Measurements from ENCODE around the gene CCDC18.
A peak's percentile ranks its signal among the peaks of the same experiment; 100 is the strongest.
"Not testable (repeated sequence)": the region's sequence is repeated elsewhere in the genome, so short reads cannot be mapped to it uniquely, and the experiment has no call there.

The CCDC18 gene, protein sequence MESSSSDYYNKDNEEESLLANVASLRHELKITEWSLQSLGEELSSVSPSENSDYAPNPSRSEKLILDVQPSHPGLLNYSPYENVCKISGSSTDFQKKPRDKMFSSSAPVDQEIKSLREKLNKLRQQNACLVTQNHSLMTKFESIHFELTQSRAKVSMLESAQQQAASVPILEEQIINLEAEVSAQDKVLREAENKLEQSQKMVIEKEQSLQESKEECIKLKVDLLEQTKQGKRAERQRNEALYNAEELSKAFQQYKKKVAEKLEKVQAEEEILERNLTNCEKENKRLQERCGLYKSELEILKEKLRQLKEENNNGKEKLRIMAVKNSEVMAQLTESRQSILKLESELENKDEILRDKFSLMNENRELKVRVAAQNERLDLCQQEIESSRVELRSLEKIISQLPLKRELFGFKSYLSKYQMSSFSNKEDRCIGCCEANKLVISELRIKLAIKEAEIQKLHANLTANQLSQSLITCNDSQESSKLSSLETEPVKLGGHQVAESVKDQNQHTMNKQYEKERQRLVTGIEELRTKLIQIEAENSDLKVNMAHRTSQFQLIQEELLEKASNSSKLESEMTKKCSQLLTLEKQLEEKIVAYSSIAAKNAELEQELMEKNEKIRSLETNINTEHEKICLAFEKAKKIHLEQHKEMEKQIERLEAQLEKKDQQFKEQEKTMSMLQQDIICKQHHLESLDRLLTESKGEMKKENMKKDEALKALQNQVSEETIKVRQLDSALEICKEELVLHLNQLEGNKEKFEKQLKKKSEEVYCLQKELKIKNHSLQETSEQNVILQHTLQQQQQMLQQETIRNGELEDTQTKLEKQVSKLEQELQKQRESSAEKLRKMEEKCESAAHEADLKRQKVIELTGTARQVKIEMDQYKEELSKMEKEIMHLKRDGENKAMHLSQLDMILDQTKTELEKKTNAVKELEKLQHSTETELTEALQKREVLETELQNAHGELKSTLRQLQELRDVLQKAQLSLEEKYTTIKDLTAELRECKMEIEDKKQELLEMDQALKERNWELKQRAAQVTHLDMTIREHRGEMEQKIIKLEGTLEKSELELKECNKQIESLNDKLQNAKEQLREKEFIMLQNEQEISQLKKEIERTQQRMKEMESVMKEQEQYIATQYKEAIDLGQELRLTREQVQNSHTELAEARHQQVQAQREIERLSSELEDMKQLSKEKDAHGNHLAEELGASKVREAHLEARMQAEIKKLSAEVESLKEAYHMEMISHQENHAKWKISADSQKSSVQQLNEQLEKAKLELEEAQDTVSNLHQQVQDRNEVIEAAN (N-terminal part only)
- total RNA-seq: 20.0 to 36.3 (median 32.6) reads per million in 4 donors

DNA sequence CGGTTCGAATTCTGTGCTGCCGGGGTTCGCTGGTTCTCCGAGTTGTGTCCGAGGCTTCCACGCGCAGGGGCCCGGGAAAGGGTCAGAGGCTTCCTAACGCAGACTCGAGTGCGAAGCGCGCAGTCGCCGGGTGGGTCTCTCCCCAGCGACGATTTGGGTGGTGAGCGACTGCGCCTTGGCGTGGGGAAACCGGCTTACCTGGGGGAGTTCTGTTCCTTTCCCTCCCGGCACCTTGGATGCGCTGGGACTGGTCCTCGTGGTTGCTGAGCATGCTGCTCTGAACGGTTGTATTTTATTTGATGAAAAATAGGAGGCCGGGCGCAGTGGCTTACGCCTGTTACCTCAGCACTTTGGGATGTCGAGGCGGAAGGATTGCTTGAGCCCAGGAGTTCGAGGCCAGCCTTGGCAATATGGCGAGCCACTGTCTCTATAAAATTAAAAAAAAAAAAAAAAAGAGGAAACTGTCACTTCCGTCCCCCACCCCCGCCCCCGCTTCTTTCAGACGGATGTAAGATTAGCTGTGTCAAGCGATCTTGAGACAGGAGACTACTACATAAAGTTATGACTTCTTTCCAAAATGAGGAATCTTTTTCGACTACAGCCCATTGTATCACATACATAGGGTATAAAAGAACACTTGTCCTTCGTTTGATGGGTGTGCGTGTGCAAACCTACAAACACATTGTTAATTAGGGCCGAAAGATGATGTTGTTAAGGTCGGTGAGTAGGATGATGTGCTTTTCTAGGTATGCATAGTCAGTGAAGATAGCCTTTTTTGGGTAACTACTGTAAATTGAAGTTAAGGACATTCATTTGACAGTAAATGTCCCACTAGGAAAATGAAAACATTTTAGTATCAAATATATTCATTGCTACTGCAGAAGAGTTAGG, at the start of gene CCDC18:
Gene CCDC18, plus strand, starts transcription at position 2 of the 891 bp plus-strand sequence. CDS start 2,638 bp downstream, outside the sequence.
- peak in 4 of 5 donors; percentile 39 to 87 (median 56) for DNase-seq

DNA sequence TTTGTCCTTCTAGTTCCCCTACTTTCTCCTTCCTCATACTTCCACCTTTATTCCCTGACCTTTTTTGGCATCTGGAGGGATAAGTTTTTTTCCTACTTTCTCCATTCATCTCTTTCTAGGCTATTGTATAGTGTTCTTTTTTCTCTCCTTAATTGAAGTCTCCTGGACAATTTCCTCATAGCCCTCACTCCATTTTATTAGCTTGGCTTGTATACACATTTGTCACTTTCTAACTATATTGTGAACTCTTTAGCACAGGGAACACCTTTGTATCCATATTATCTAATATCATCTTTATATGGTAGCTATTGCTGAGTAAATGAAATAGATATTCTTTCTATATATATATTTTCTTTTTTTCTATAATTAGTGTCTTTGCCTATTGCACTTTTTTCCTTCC, 47.9 kb upstream of the CCDC18 start:
- no peak for DNase-seq

DNA sequence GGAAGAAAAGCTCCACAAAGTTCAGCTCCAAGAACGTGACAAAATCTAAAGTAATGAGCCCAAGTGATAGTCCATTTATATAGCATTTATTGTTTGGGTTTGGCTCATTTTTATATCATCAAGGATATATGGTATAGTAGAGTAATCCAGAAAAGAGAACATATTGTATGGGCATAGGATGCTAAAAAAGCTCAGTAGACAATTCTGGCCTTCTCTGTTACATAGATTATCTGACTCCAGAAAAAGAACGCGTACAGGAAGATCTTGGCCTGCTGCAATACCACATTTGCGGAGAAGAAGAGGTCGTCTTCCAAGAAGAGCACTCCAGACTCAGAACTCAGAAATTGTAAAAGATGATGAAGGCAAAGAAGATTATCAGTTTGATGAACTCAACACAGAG, 44.1 kb upstream of the CCDC18 start:
- DNase-seq: no peak

DNA sequence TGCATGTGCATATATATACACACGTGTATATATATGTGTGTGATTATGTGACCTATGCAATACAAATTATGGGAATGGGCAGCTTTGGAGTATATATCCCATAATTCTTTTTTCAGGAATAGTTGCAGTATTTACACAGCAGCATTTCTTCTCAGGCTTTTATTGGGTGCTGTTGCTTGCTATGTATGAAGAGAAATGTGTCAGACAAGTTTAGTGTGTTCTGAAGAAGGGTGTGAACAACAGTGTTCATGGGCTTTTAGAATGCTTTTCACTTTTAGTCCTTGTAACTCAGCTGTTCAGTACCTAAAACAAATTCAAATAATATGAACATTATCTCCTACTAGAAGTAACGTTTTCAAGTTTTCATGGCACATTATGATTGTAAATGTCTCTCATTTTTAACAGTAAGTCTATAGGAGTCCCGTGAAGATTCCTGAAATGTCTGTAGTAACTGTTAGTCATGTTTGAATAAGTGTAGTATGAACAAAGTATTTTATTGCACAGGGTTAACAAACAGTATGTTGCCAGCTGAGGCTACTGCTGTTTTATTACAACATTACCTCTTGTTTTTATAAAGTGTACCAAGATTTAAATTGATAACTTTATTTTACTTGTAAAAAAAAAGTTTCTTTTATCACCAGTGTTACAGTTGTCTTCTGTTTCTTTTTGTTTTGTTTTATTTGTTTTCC, 42.8 kb upstream of the CCDC18 start:
- no peak for DNase-seq

DNA sequence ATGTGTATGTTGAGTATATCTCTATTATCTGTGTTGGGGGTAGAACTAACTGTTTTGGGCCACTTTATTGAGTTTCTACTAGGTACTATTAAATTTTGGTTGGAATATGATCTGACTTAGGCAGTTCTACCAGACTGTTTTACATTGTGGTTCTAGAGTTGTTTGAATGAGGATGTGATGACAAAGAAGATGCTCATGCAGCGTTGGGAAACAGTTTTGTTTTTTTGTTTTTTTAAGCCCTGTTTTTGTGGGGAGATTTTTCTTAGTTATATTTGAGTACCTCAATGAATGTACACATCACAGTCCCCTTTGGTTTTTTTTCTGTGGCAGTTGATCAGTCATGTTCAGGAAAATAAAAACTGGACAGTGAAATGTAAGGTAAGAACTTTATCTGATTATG, 40.4 kb upstream of the CCDC18 start:
- no peak for DNase-seq

DNA sequence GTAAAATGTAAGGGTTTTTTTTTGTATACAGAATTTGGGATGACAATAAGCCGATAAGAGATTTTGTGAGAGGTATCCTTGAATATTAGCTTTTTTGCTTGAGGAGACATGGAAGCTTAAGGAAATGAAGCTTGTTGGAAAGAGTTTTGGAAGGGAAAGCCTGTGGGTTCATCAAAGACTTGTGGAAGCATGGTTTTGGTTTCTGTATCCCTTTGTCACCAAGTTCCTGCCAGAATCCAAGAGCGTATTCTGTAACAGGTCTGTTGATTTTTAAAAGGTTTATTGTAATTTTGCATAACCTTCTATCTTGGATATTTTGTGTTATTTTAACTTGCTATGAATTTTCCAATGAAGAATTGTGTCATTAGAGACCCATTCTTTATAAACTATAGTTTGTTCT, 38.4 kb upstream of the CCDC18 start:
- no peak for DNase-seq

DNA sequence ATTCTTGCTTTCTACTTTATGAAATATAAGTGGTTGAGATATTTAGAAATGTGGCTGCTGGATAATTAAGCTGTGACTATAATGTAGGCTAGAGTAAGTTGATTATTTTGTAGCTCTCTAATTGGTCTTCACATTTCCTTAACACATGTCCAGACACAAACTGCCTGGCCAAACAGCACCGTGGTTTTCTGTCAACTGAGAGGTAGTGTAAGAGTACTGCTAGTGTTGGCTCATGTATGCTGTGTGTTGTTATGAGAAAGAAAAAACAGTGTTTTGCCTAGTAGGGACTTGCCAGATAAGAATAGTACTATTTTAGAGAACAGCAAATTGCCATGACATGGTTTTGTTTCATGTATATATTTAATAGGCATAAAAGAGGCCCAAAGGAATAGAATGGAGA, 37.4 kb upstream of the CCDC18 start:
- DNase-seq: no peak

DNA sequence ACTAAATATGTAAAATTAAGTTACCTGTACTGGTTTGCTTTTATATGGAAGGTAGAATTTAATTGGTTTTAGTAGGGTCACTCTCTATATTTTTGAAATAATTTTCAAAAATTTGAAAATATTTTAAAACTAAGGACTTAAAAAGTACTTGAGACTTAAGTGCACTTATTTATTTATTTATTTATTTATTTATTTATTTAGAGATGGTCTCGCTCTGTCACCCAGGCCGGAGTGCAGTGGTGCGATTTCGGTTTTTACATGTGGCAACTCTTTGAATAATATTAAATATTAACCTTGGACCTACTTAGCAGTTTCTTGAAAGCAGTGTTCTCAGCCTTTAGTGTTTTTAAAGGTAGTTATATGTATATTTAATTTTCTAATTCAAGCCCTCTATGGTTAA, 36.8 kb upstream of the CCDC18 start:
- no peak for DNase-seq

DNA sequence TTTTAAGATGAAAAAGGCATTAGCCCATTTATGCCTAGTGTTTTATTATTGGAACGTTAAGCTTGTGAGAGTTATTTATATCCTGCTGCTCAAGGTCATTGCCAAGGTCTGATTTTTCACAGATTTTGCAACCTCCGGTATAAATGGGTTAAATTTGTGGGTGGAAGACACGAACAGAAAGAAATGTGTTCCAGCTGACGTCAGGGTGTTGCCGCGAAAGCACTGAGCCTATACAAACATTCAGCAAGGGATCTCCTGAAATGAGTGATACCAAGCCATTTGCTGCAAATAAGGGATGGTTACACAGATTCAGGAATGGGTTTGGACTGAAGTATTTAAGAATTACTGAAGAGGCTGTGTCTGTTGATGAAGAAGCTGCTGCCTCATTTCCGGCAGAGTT, 32.5 kb upstream of the CCDC18 start:
- DNase-seq: no peak

DNA sequence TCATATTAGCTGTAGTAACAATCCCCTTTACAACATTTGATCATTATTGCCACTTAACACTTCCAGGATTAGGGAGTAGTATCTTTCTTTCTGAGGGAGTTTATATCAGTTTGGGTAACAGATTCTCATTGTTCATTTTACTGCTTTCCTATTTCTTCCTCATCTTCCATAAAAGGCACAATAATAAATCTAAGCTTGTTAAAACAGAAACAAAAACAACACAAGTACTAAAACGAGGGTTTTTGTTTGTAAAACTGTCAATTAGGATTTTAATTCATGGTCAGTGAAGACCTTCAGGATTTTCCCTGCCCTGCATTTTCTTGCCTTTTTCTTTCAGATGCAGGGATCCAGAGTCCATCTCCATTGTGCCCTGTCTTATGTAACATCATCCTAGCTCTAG, 29.8 kb upstream of the CCDC18 start:
- DNase-seq: no peak

DNA sequence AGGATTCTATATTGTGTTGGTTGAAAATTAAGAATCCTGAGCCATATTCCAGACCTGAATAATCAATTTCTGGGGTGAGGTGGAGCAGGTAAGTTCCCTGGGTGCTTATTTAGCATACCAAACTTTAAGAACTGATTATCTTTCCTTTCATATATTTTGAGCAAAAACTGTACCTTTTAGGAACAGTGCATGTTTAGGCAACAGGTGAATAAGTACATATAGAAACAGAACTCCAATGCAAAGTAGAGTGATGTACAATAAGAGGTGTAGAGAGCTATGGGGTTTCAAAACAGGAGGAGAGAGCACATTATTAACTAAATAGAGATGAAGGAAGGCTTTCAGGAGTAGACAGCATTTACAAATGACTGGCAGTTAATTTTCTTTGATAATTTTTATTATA, 29.1 kb upstream of the CCDC18 start:
- no peak for DNase-seq

DNA sequence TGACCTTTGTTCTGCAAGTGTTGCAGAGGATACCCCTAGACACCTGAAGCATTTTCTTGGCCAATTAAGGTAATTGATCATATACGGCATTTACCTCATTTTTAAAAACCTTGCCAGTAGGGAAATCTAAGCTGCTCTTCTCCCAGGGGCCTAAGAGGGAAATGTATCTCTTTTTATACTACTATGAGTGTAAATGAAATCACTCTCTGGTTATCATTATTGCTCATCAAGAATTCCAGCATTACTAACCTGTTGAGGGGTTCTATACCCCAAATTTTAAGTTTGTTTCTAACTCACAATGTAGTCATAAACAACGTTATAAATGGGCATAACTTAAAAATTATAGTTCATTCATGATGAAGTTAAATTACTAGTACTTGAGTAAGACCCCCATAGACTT, 27.7 kb upstream of the CCDC18 start:
- no peak for DNase-seq

DNA sequence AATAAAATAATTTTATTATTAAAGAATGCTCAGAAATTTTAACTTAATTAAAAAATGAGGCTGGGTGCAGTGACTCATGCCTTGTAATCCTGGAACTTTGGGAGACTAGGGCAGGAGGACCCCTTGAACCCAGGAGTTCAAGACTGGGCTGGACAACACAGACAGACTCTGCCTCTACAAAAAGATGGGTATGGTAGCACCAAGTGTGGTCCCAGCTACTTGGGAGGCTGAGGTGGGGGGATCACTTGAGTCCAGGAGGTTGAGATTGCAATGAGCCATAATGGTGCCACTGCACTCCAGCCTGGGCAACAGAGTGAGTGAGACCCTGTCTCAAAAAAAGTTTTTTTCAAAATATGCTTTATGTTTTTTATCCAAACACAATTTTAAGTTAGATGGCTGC, 25.6 kb upstream of the CCDC18 start:
- no peak for DNase-seq

DNA sequence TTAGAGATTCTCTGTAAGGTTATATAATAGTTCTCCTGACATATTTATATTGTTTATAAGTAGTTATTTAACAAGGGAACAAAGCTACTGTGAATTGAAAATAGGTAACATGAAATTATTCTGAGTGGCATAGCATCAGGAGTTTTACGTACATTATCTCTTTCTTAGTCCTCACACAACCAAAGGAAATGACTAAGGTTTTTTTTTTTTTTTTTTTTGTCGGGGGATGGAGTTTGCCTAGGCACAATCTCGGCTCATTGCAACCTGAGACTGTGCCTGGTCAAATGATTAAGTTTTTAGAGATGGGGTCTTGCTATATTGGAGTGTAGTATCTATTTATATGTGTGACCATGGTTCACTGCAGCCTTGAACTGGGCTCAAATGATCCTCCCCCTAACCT, 25.2 kb upstream of the CCDC18 start:
- peak in 1 of 5 donors; percentile 50 for DNase-seq

DNA sequence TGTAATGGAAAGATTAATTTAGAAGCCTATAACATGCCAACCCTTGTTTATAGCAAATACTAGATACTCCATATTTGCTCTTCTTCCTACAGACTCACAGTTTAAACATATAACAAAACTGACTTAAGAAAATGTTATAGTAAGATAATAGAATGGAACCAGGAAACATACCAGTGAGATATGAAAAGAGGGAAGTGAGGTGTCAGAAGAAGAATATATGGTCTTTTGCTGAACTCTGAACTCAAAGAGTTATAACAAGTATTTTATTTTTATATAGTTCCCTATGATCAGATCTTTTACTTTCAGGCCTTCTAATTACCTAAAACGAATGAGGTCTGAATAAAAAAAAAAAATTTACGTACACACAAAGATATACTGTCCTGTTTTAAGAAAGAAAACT, 21.2 kb upstream of the CCDC18 start:
- DNase-seq: no peak

DNA sequence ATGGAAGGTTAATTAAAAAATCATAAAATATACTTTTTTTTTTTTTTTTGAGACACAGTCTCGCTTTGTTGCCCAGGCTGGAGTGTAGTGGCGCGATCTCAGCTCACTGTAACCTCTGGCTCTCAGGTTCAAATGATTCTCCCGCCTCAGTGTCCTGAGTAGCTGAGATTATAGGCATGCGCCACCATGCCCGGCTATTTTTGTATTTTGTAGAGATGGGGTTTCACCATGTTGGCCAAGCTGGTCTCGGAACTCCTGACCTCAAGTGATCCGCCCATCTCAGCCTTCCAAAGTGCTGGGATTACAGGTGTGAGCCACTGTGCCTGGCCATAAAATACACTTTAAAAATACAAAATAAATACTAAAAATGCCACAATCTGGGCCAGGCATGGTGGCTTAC, 17.2 kb upstream of the CCDC18 start:
- DNase-seq: not testable (repeated sequence)

DNA sequence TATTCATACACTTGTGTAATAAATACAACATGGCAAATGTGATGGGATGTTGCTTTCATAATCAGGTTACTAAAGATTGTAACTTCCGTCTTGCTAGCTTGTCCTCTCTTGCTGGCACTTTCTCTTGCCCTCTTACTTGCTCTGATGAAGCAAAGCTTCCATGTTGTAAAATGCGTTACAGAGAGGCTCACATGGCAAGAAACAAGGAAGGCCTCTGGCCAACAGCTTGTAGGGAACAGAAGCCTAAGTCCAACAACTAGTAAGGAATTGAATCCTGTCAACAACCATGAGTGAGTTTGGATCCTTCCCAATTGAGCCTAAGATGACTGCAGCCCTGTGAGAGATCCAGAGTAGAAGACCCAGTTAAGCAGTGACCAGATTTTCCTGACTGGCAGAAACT, 15.7 kb upstream of the CCDC18 start:
- no peak for DNase-seq

DNA sequence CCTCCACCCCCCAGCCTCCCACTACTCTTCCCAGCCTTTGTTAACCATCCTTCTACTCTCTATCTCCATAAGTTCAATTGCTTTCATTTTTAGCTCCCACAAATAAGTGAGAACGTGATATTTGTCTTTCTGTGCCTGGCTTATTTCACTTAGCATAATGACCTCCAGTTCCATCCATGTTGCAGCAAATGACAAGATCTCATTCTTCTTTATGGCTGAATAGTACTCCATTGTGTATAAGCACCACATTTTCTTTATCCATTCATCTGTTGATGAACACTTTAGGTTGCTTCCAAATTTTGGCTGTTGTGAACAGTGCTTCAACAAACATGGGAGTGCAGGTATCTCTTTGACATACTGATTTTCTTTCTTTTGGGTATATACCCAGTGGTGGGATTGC, 14.6 kb upstream of the CCDC18 start:
- DNase-seq: not testable (repeated sequence)

DNA sequence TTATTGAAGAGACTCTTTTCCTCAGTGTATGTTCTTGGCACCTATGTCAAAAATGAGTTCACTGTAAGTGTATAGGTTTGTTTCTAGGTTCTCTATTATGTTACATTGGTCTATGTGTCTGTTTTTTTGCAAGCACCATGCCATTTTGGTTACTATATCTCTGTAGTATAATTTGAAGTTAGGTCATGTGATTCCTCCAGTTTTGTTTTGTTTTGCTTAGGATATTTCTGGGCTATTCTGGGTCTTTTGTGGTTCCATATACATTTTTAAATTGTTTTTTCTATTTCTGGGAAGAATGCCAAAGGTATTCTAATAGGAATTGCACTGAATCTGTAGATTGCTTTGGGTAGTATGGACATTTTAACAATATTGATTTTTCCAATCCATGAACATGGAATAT, 13.5 kb upstream of the CCDC18 start:
- no peak for DNase-seq

DNA sequence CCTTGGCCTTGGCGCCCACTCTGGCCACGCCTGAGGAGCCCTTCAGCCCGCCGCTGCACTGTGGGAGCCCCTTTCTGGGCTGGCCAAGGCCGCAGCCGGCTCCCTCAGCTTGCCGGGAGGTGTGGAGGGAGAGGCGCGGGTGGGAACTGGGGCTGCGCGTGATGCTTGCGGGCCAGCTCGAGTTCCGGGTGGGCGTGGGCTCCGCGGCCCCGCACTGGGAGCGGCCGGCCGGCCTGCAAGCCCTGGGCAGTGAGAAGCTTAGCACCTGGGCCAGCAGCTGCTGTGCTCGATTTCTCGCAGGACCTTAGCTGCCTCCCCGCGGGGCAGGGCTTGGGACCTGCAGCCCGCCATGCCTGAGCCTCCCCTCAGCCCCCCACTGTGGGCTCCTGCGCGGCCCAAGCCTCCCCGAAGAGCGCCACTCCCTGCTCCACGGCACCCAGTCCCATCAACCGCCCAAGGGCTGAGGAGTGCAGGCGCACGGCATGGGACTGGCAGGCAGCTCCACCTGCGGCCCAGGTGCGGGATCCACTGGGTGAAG, 10.3 kb upstream of the CCDC18 start:
- DNase-seq: not testable (repeated sequence)

DNA sequence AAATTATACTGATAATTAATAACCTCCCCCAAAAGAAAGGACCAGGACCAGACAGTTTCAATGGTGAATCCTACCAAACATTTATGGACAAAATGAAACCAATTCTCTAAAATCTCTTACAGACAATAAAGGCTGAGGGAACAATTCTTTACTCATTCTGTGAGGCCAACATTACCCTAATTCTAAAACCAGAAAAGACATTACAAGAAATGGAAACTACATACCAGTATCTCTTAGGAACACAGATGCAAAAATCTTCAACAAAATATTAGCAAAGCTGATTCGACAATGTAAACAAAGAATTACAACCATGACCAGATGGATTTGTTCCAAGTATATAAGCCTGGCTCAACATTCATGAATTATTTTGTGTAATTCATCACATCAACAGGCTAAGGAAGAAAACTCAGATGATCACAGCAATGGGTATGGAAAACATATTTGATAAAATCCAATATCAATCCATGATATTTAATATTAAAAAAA, 8.9 kb upstream of the CCDC18 start:
- no peak for DNase-seq

Data from T-helper 1 cell (primary cell).